HepG2 (cell line): ENCODE data around the gene CST3. TPM values are rescaled to one million over a fixed set of nuclear protein-coding genes. Genes with fewer than 3 reads are reported as not detected.

Experiments
- RBM39 ChIP-seq: fragments of 200-400 bp; formaldehyde crosslinking; IDR thresholded peaks from one replicate; pipeline ENCODE4 v1.6.1; 2018; ENCODE audit warnings: antibody characterized with exemption, mild to moderate bottlenecking, low read depth, low read length; ENCODE audit not compliant: poor library complexity, severe bottlenecking
- REXO4 ChIP-seq: sonication (generic); formaldehyde crosslinking; IDR thresholded peaks from 2 replicates; pipeline ENCODE4 v1.8.0; 2022; ENCODE audit warnings: missing genetic modification reagents, mild to moderate bottlenecking, borderline replicate concordance
- SCMH1 ChIP-seq: sonication (generic); formaldehyde crosslinking; IDR thresholded peaks from 2 replicates; pipeline ENCODE4 v1.9.0; 2021; ENCODE audit warnings: missing genetic modification reagents, mild to moderate bottlenecking, borderline replicate concordance
- SRSF1 ChIP-seq: fragments of 200-400 bp; formaldehyde crosslinking; optimal IDR thresholded peaks from 2 replicates; pipeline ENCODE3; 2017; ENCODE audit warnings: mild to moderate bottlenecking, low read depth, low read length, moderate library complexity
- TP53 ChIP-seq: sonication (generic); formaldehyde crosslinking; conservative IDR thresholded peaks from 2 replicates; pipeline ENCODE4 v1.4.0; 2020; ENCODE audit warnings: missing genetic modification reagents
- ZNF570 ChIP-seq: sonication (generic); formaldehyde crosslinking; IDR thresholded peaks from 2 replicates; pipeline ENCODE4 v1.4.0; 2020; ENCODE audit warnings: mild to moderate bottlenecking, missing genetic modification reagents, borderline replicate concordance
- polyA plus RNA-seq, 8 experiments: library from polyadenylated mRNA; depleted of rRNA in 3 of 8; stranded (reverse) in 7 of 8; unstranded in 1 of 8; fragments of >200 nt; fragmentation: Illumina TruSeq in 4 of 8; extraction: Trizol in 4 of 8; gene quantifications; 2 replicates each; pipeline versions ENCODE4 v1.2.1 to v1.2.3, GENCODE V29; 2011 to 2016; ENCODE audit warnings: low read depth in 4 of 8, missing spikeins in 1 of 8, mixed read lengths in 1 of 8; ENCODE audit not compliant: insufficient read depth in 1 of 8
- total RNA-seq, 5 experiments: library from RNA; depleted of rRNA; stranded (reverse); fragments of >200 nt; fragmentation: Illumina TruSeq; extraction: Trizol; gene quantifications; 2 replicates each; pipeline ENCODE4 v1.2.3, GENCODE V29; 2016; ENCODE audit warnings: low read depth in 1 of 5
- TF ChIP-seq, protein P1 (sequence below), 2 experiments: sonication (generic) in 1 of 2; formaldehyde crosslinking in 1 of 2; IDR thresholded peaks; 2 replicates each; pipeline versions ENCODE4 v1.6.1 to v1.9.0; 2014 to 2022; ENCODE audit warnings: antibody characterized with exemption in 1 of 2, borderline replicate concordance in 1 of 2, inconsistent platforms in 1 of 2, low read depth in 1 of 2, missing genetic modification reagents in 1 of 2
- TF ChIP-seq, protein P2 (sequence below), 2 experiments: IDR thresholded peaks; 2 replicates each; pipeline ENCODE4 v1.6.1; 2011 to 2012; ENCODE audit warnings: low read length in 2 of 2, borderline replicate concordance in 1 of 2, low read depth in 1 of 2, mild to moderate bottlenecking in 1 of 2, moderate library complexity in 1 of 2
- TF ChIP-seq, protein P3 (sequence below): sonication (generic); formaldehyde crosslinking; IDR thresholded peaks from 2 replicates; pipeline ENCODE4 v1.8.0; 2022; ENCODE audit warnings: missing genetic modification reagents, low read depth, mild to moderate bottlenecking, borderline replicate concordance
- TF ChIP-seq, protein P4 (sequence below): sonication (generic); formaldehyde crosslinking; IDR thresholded peaks from 2 replicates; pipeline ENCODE4 v1.8.0; 2022; ENCODE audit warnings: low read depth, missing genetic modification reagents
- TF ChIP-seq, protein P5 (sequence below): sonication (generic); formaldehyde crosslinking; conservative IDR thresholded peaks from 2 replicates; pipeline ENCODE4 v1.5.0; 2020; ENCODE audit warnings: missing genetic modification reagents
- TF ChIP-seq, protein P6 (sequence below): IDR thresholded peaks from 2 replicates; pipeline ENCODE4 v1.6.1; 2016; ENCODE audit warnings: low read depth

CST3 gene
- total and polyA plus RNA-seq, 2 of the 13 experiments (the other 11 are each of a cell fraction or from before 2014, with no cell fraction given), result 690 to 1,005 TPM

DNA sequence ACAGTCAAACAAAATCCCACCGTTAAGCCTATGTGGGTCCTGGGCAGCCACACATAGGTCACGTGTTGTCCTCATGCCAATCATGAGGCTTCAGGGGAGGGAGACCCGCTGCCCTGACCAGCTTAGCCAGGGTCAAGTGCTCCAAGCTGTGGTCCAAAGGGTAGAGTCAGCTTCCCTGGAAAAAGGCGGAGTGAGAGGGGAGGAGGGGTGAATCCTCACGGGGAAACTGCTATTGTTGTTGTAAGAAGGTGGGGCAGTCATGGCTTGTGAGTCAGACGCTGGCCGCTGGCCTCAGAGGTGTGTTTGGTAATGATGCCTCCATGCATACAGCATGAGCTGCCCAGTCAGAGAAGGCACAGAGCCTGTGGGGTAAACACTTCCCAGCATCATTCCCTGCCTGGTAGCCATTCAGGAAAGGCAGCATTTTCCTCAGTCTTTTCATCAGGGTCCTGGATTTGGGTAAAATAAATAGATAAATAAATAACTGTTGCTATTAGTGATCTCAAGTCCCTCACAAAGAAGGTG is 8.7 kb downstream of the CST3 start (continued):
- TF ChIP-seq, protein P1, sequence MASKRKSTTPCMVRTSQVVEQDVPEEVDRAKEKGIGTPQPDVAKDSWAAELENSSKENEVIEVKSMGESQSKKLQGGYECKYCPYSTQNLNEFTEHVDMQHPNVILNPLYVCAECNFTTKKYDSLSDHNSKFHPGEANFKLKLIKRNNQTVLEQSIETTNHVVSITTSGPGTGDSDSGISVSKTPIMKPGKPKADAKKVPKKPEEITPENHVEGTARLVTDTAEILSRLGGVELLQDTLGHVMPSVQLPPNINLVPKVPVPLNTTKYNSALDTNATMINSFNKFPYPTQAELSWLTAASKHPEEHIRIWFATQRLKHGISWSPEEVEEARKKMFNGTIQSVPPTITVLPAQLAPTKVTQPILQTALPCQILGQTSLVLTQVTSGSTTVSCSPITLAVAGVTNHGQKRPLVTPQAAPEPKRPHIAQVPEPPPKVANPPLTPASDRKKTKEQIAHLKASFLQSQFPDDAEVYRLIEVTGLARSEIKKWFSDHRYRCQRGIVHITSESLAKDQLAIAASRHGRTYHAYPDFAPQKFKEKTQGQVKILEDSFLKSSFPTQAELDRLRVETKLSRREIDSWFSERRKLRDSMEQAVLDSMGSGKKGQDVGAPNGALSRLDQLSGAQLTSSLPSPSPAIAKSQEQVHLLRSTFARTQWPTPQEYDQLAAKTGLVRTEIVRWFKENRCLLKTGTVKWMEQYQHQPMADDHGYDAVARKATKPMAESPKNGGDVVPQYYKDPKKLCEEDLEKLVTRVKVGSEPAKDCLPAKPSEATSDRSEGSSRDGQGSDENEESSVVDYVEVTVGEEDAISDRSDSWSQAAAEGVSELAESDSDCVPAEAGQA (IDR thresholded peaks at IDR 0.05; ENCODE audit: low read depth), result no peak; the same call in none of the 2 replicates
- TF ChIP-seq, protein P1 (CRISPR knock-in tag; IDR thresholded peaks at IDR 0.05; ENCODE audit: borderline replicate concordance), result no peak
- TF ChIP-seq, protein P2, sequence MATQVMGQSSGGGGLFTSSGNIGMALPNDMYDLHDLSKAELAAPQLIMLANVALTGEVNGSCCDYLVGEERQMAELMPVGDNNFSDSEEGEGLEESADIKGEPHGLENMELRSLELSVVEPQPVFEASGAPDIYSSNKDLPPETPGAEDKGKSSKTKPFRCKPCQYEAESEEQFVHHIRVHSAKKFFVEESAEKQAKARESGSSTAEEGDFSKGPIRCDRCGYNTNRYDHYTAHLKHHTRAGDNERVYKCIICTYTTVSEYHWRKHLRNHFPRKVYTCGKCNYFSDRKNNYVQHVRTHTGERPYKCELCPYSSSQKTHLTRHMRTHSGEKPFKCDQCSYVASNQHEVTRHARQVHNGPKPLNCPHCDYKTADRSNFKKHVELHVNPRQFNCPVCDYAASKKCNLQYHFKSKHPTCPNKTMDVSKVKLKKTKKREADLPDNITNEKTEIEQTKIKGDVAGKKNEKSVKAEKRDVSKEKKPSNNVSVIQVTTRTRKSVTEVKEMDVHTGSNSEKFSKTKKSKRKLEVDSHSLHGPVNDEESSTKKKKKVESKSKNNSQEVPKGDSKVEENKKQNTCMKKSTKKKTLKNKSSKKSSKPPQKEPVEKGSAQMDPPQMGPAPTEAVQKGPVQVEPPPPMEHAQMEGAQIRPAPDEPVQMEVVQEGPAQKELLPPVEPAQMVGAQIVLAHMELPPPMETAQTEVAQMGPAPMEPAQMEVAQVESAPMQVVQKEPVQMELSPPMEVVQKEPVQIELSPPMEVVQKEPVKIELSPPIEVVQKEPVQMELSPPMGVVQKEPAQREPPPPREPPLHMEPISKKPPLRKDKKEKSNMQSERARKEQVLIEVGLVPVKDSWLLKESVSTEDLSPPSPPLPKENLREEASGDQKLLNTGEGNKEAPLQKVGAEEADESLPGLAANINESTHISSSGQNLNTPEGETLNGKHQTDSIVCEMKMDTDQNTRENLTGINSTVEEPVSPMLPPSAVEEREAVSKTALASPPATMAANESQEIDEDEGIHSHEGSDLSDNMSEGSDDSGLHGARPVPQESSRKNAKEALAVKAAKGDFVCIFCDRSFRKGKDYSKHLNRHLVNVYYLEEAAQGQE (IDR thresholded peaks at IDR 0.05; ENCODE audit: borderline replicate concordance in 1 of 2, low read depth in 1 of 2, low read length in 2 of 2), result 0 out of 4 replicates have a peak, but pooled peaks of 1 of the 2 experiments have one; percentile 5
- TF ChIP-seq SRSF1 (peak; percentile 22), SCMH1 (CRISPR knock-in tag) (no peak), RBM39 (no peak), ZNF570 (CRISPR knock-in tag) (no peak), TP53 (CRISPR knock-in tag) (no peak), REXO4 (CRISPR knock-in tag) (no peak; the same call in 1 of the 2 replicates)
- TF ChIP-seq, protein P3, sequence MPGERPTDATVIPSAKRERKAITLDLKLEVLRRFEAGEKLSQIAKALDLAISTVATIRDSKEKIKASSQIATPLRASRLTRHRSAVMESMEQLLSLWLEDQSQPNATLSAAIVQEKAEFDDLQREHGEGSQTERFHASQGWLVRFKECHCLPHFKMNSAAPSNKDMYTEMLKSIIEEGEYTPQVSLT (CRISPR knock-in tag), result no peak
- TF ChIP-seq, protein P4, sequence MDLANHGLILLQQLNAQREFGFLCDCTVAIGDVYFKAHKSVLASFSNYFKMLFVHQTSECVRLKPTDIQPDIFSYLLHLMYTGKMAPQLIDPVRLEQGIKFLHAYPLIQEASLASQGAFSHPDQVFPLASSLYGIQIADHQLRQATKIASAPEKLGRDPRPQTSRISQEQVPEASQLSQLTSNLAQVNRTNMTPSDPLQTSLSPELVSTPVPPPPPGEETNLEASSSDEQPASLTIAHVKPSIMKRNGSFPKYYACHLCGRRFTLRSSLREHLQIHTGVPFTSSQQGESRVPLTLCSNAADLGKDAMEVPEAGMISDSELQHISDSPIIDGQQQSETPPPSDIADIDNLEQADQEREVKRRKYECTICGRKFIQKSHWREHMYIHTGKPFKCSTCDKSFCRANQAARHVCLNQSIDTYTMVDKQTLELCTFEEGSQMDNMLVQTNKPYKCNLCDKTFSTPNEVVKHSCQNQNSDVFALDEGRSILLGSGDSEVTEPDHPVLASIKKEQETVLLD (CRISPR knock-in tag), result no peak; the same call in 1 of the 2 replicates
- TF ChIP-seq, protein P5, sequence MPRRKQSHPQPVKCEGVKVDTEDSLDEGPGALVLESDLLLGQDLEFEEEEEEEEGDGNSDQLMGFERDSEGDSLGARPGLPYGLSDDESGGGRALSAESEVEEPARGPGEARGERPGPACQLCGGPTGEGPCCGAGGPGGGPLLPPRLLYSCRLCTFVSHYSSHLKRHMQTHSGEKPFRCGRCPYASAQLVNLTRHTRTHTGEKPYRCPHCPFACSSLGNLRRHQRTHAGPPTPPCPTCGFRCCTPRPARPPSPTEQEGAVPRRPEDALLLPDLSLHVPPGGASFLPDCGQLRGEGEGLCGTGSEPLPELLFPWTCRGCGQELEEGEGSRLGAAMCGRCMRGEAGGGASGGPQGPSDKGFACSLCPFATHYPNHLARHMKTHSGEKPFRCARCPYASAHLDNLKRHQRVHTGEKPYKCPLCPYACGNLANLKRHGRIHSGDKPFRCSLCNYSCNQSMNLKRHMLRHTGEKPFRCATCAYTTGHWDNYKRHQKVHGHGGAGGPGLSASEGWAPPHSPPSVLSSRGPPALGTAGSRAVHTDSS (CRISPR knock-in tag), result no peak
- TF ChIP-seq, protein P6, sequence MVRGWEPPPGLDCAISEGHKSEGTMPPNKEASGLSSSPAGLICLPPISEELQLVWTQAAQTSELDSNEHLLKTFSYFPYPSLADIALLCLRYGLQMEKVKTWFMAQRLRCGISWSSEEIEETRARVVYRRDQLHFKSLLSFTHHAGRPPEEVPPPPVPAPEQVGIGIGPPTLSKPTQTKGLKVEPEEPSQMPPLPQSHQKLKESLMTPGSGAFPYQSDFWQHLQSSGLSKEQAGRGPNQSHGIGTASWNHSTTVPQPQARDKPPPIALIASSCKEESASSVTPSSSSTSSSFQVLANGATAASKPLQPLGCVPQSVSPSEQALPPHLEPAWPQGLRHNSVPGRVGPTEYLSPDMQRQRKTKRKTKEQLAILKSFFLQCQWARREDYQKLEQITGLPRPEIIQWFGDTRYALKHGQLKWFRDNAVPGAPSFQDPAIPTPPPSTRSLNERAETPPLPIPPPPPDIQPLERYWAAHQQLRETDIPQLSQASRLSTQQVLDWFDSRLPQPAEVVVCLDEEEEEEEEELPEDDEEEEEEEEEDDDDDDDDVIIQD (CRISPR knock-in tag), result peak; percentile 82
